ENCODE measurements around the gene TIMP3.
A peak's percentile ranks its signal among the peaks of the same experiment; 100 is the strongest.

GRCh38 chr22:32796865-32797573, 4.5 kb upstream of the TIMP3 start:
- peak; percentile 95 for TF ChIP-seq CTCF (conservative IDR thresholded peaks at IDR 0.05; ENCODE audit: low read depth, low read length)
- peak; percentile 98 for TF ChIP-seq RAD21 (IDR thresholded peaks at IDR 0.05; ENCODE audit: low read length)
- no peak for TF ChIP-seq USF2 (IDR thresholded peaks at IDR 0.05; ENCODE audit: low read depth, low read length)
- TF ChIP-seq POLR2A (IDR thresholded peaks at IDR 0.05; ENCODE audit: low read depth, low read length) = 0 out of 2 replicates have a peak, but pooled peaks have one; percentile 52
- no peak for TF ChIP-seq ELK1 (IDR thresholded peaks at IDR 0.05; ENCODE audit: borderline replicate concordance, low read depth, low read length)
- TF ChIP-seq BHLHE40 (IDR thresholded peaks at IDR 0.05; ENCODE audit: low read depth, low read length) = 0 out of 2 replicates have a peak, but pooled peaks have one; percentile 18
- TF ChIP-seq MAZ (IDR thresholded peaks at IDR 0.05; ENCODE audit: borderline replicate concordance, low read depth, low read length) = peak; percentile 85
- TF ChIP-seq RFX5 (IDR thresholded peaks at IDR 0.05; ENCODE audit: low read depth, low read length) = no peak
- no peak for TF ChIP-seq CEBPB (IDR thresholded peaks at IDR 0.05; ENCODE audit: low read depth, low read length)
- no peak for TF ChIP-seq RCOR1 (IDR thresholded peaks at IDR 0.05; ENCODE audit: insufficient replicate concordance, low read length)
- peak; percentile 97 for TF ChIP-seq SMC3 (IDR thresholded peaks at IDR 0.05; ENCODE audit: low read depth, low read length)
- no peak for TF ChIP-seq CHD1 (IDR thresholded peaks at IDR 0.05; ENCODE audit: low read depth, low read length)

Data from IMR-90 (cell line).